Activated T-cell treated with anti-CD3 and anti-CD28 coated beads, Interleukin-2, amount 50 U/mL, for 24 hours (primary cell): ENCODE data around the gene PRLR.

Experiments
- DNase-seq: peaks from one replicate; pipeline ENCODE4 v3.0.0-alpha.2; 2020
- H3K27ac Mint-ChIP-seq: 2 replicates; pipeline ENCODE4 v1.8.0; 2020; ENCODE audit warnings: mild to moderate bottlenecking, mixed read lengths
- H3K27me3 Mint-ChIP-seq: 2 replicates; pipeline ENCODE4 v1.8.0; 2020; ENCODE audit warnings: mixed read lengths
- H3K36me3 Mint-ChIP-seq: 2 replicates; pipeline ENCODE4 v1.8.0; 2020; ENCODE audit warnings: low read depth, mixed read lengths
- H3K4me1 Mint-ChIP-seq: 2 replicates; pipeline ENCODE4 v1.8.0; 2020; ENCODE audit warnings: low read depth, mixed read lengths
- H3K4me3 Mint-ChIP-seq: 2 replicates; pipeline ENCODE4 v1.8.0; 2020; ENCODE audit warnings: mild to moderate bottlenecking, moderate library complexity, mixed read lengths
- H3K9me3 Mint-ChIP-seq: 2 replicates; pipeline ENCODE4 v1.8.0; 2020; ENCODE audit warnings: mixed read lengths

Gene PRLR

GRCh38 chr5:35218981-35219380 lies 11.3 kb downstream of the PRLR start:
- Mint-ChIP-seq H3K4me1 (no peaks in the 10 kb centered on the region), H3K27ac (no peak overlapping the region), H3K4me3 (no peak overlapping the region), H3K9me3 (no peaks in the 10 kb centered on the region), H3K36me3 (no peaks in the 10 kb centered on the region), H3K27me3 (peaks cover 37% of the 10 kb centered on the region)
- DNase-seq, result no peak

- Mint-ChIP-seq H3K9me3 (no peaks in the 10 kb centered on the region), H3K4me3 (no peak overlapping the region), H3K27me3 (peaks cover 24% of the 10 kb centered on the region), H3K36me3 (no peaks in the 10 kb centered on the region), H3K27ac (no peak overlapping the region), H3K4me1 (peaks cover 12% of the 10 kb centered on the region)
- DNase-seq, result no peak
Measured at GRCh38 chr5:35214051-35214450, 16.2 kb downstream of the PRLR start.

GRCh38 chr5:35213608-35214007 lies 16.7 kb downstream of the PRLR start:
- DNase-seq, result no peak
- Mint-ChIP-seq H3K36me3 (no peaks in the 10 kb centered on the region), H3K27ac (no peak overlapping the region)

GRCh38 chr5:35212122-35212982 lies 17.9 kb downstream of the PRLR start:
- Mint-ChIP-seq H3K27ac (no peak overlapping the region), H3K4me3 (no peak overlapping the region), H3K27me3 (peaks cover 31% of the 10 kb centered on the region), H3K4me1 (peaks cover 12% of the 10 kb centered on the region), H3K9me3 (no peaks in the 10 kb centered on the region), H3K36me3 (no peaks in the 10 kb centered on the region)
- no peak for DNase-seq

More at GRCh38 chr5:35213608-35214007, 16.7 kb downstream of the PRLR start:
- Mint-ChIP-seq H3K4me1 (peaks cover 12% of the 10 kb centered on the region), H3K9me3 (no peaks in the 10 kb centered on the region), H3K27me3 (peaks cover 20% of the 10 kb centered on the region), H3K4me3 (no peak overlapping the region)

GRCh38 chr5:35209862-35210261 lies 20.4 kb downstream of the PRLR start:
- Mint-ChIP-seq H3K27me3 (peaks cover 36% of the 10 kb centered on the region), H3K4me1 (peaks cover 12% of the 10 kb centered on the region), H3K4me3 (no peak overlapping the region), H3K27ac (no peak overlapping the region), H3K9me3 (no peaks in the 10 kb centered on the region), H3K36me3 (no peaks in the 10 kb centered on the region)
- no peak for DNase-seq

GRCh38 chr5:35205606-35206005 lies 24.7 kb downstream of the PRLR start:
- peaks cover 57% of the 10 kb centered on the region for H3K27me3 Mint-ChIP-seq
- H3K36me3 Mint-ChIP-seq, result no peaks in the 10 kb centered on the region
- H3K4me3 Mint-ChIP-seq, result no peak overlapping the region
- DNase-seq, result no peak
- no peaks in the 10 kb centered on the region for H3K9me3 Mint-ChIP-seq
- no peak overlapping the region for H3K27ac Mint-ChIP-seq
- no peaks in the 10 kb centered on the region for H3K4me1 Mint-ChIP-seq

GRCh38 chr5:35205186-35205585 lies 25.1 kb downstream of the PRLR start:
- Mint-ChIP-seq H3K27me3 (peaks cover 61% of the 10 kb centered on the region), H3K4me3 (no peak overlapping the region), H3K4me1 (no peaks in the 10 kb centered on the region), H3K27ac (no peak overlapping the region), H3K36me3 (no peaks in the 10 kb centered on the region), H3K9me3 (no peaks in the 10 kb centered on the region)
- DNase-seq, result no peak

GRCh38 chr5:35203403-35203802 lies 26.9 kb downstream of the PRLR start:
- Mint-ChIP-seq H3K4me1 (no peaks in the 10 kb centered on the region), H3K36me3 (no peaks in the 10 kb centered on the region), H3K9me3 (no peaks in the 10 kb centered on the region), H3K4me3 (no peak overlapping the region), H3K27me3 (peaks cover 65% of the 10 kb centered on the region), H3K27ac (no peak overlapping the region)
- DNase-seq, result no peak

- no peaks in the 10 kb centered on the region for H3K36me3 Mint-ChIP-seq
- H3K9me3 Mint-ChIP-seq, result no peaks in the 10 kb centered on the region
- H3K4me1 Mint-ChIP-seq, result no peaks in the 10 kb centered on the region
- no peak overlapping the region for H3K4me3 Mint-ChIP-seq
- DNase-seq, result peak; percentile 42
- peaks cover 64% of the 10 kb centered on the region for H3K27me3 Mint-ChIP-seq
- H3K27ac Mint-ChIP-seq, result no peak overlapping the region
Measured at GRCh38 chr5:35202319-35203111, 27.8 kb downstream of the PRLR start.

GRCh38 chr5:35201291-35201690 lies 29.0 kb downstream of the PRLR start:
- H3K36me3 Mint-ChIP-seq, result no peaks in the 10 kb centered on the region
- no peaks in the 10 kb centered on the region for H3K9me3 Mint-ChIP-seq
- H3K4me1 Mint-ChIP-seq, result no peaks in the 10 kb centered on the region
- H3K4me3 Mint-ChIP-seq, result no peak overlapping the region
- DNase-seq, result no peak
- H3K27me3 Mint-ChIP-seq, result peaks cover 71% of the 10 kb centered on the region
- H3K27ac Mint-ChIP-seq, result no peak overlapping the region

- H3K9me3 Mint-ChIP-seq, result no peaks in the 10 kb centered on the region
- peaks cover 64% of the 10 kb centered on the region for H3K27me3 Mint-ChIP-seq
- no peak overlapping the region for H3K4me3 Mint-ChIP-seq
- H3K27ac Mint-ChIP-seq, result no peak overlapping the region
- DNase-seq, result no peak
- H3K4me1 Mint-ChIP-seq, result no peaks in the 10 kb centered on the region
- H3K36me3 Mint-ChIP-seq, result no peaks in the 10 kb centered on the region
Measured at GRCh38 chr5:35199886-35200285, 30.4 kb downstream of the PRLR start.

- Mint-ChIP-seq H3K27ac (no peak overlapping the region), H3K27me3 (peaks cover 61% of the 10 kb centered on the region)
- no peak for DNase-seq
Measured at GRCh38 chr5:35198686-35199085, 31.6 kb downstream of the PRLR start.

GRCh38 chr5:35198075-35198474 lies 32.2 kb downstream of the PRLR start:
- no peaks in the 10 kb centered on the region for H3K4me1 Mint-ChIP-seq
- H3K4me3 Mint-ChIP-seq, result no peak overlapping the region
- no peak for DNase-seq
- no peaks in the 10 kb centered on the region for H3K9me3 Mint-ChIP-seq
- no peak overlapping the region for H3K27ac Mint-ChIP-seq
- no peaks in the 10 kb centered on the region for H3K36me3 Mint-ChIP-seq
- H3K27me3 Mint-ChIP-seq, result peaks cover 58% of the 10 kb centered on the region

More at GRCh38 chr5:35198686-35199085, 31.6 kb downstream of the PRLR start:
- H3K4me3 Mint-ChIP-seq, result no peak overlapping the region
- no peaks in the 10 kb centered on the region for H3K9me3 Mint-ChIP-seq
- H3K36me3 Mint-ChIP-seq, result no peaks in the 10 kb centered on the region
- no peaks in the 10 kb centered on the region for H3K4me1 Mint-ChIP-seq

GRCh38 chr5:35197351-35197750 lies 32.9 kb downstream of the PRLR start:
- Mint-ChIP-seq H3K27me3 (peaks cover 57% of the 10 kb centered on the region), H3K9me3 (no peaks in the 10 kb centered on the region), H3K4me3 (no peak overlapping the region), H3K4me1 (no peaks in the 10 kb centered on the region), H3K36me3 (no peaks in the 10 kb centered on the region), H3K27ac (no peak overlapping the region)
- DNase-seq, result no peak

- Mint-ChIP-seq H3K9me3 (no peaks in the 10 kb centered on the region), H3K36me3 (no peaks in the 10 kb centered on the region), H3K4me3 (no peak overlapping the region), H3K27ac (no peak overlapping the region), H3K4me1 (no peaks in the 10 kb centered on the region), H3K27me3 (peaks cover 48% of the 10 kb centered on the region)
- no peak for DNase-seq
Measured at GRCh38 chr5:35195472-35195852, 34.8 kb downstream of the PRLR start.
